Stimulated activated CD8-positive, alpha-beta memory T cell treated with anti-CD3 and anti-CD28 coated beads, Interleukin-7, amount 100 ng/mL, for 48 hours (primary cell): ENCODE results near the gene CD74.
A peak's percentile ranks its signal among the peaks of the same experiment; 100 is the strongest.

Experiments
- DNase-seq, 2 donors: peaks; one replicate each; pipeline ENCODE4 v3.0.0-alpha.2; 2020; ENCODE audit warnings: low read depth in 1 of 2; ENCODE audit errors: extremely low read depth in 1 of 2

The CD74 gene

GRCh38 chr5:150368526-150368925 is 44.2 kb downstream of the CD74 start:
- DNase-seq, result no peak

- no peak for DNase-seq
These were observed 48.7 kb downstream of the CD74 start for GRCh38 chr5:150364004-150364403.

GRCh38 chr5:150363185-150363584 is 49.5 kb downstream of the CD74 start:
- no peak for DNase-seq

- no peak for DNase-seq
These were observed 51.4 kb downstream of the CD74 start for GRCh38 chr5:150361301-150361700.

- no peak for DNase-seq
These were observed 54.2 kb downstream of the CD74 start for GRCh38 chr5:150358261-150359095.

- DNase-seq, result peak; percentile 94
These were observed 55.1 kb downstream of the CD74 start, which contains the start of gene TCOF1 for GRCh38 chr5:150357326-150358260. TCOF1 (plus strand) TSS chr5:150357697; CDS start chr5:150357747, 50 bp downstream.

- DNase-seq, result no peak
These were observed 56.0 kb downstream of the CD74 start for GRCh38 chr5:150356575-150357294.

- DNase-seq, result no peak
These were observed 56.9 kb downstream of the CD74 start for GRCh38 chr5:150355791-150356190.

- no peak for DNase-seq
These were observed 59.6 kb downstream of the CD74 start for GRCh38 chr5:150353032-150353675.

GRCh38 chr5:150352244-150353031 is 60.3 kb downstream of the CD74 start:
- no peak for DNase-seq
